PC-9 (cell line): ENCODE data around the gene CALCR. TPM values are rescaled to one million over a fixed set of nuclear protein-coding genes. Genes with fewer than 3 reads are reported as not detected.

Experiments used
- BruUV-seq: library from RNA; stranded (reverse); fragments of 400-500 nt; replicated peaks from 2 replicates; lab custom pipeline; 2021; lab: Mats Ljungman, UMichigan
- CTCF ChIA-PET: fragments of 300-600 bp; sonication (Branson Sonifier 250); formaldehyde crosslinking; loops from one replicate; lab custom pipeline; 2022; ENCODE audit warnings: antibody characterized with exemption; lab: Charles Lee
- POLR2A ChIA-PET: fragments of 300-600 bp; sonication (Branson Sonifier 250); formaldehyde crosslinking; loops from one replicate; lab custom pipeline; 2022; ENCODE audit warnings: antibody characterized with exemption; ENCODE audit not compliant: unreplicated experiment; lab: Charles Lee
- DNase-seq, 2 experiments: peaks; one replicate each; pipeline versions ENCODE4 v3.0.0 to v3.0.0-alpha.2; 2015 to 2022; ENCODE audit warnings: mixed read lengths in 1 of 2
- H2AFZ ChIP-seq: fragments of 200-600 bp; sonication (generic); 2 replicates; pipeline ENCODE4 v1.8.1; 2017; ENCODE audit warnings: antibody characterized with exemption
- H3F3A ChIP-seq: fragments of 200-600 bp; sonication (generic); 2 replicates; pipeline ENCODE4 v1.8.1; 2017; ENCODE audit warnings: antibody characterized with exemption, mild to moderate bottlenecking, low read depth; ENCODE audit not compliant: insufficient read depth
- H3K27ac ChIP-seq: fragments of 200-600 bp; sonication (generic); 2 replicates; pipeline ENCODE4 v1.6.1; 2016; ENCODE audit warnings: mixed run types
- H3K27me3 ChIP-seq: fragments of 200-600 bp; sonication (generic); 2 replicates; pipeline ENCODE4 v1.6.1; 2016; ENCODE audit warnings: low read depth, mixed run types; ENCODE audit not compliant: insufficient read depth
- H3K36me3 ChIP-seq: fragments of 200-600 bp; sonication (generic); 2 replicates; pipeline ENCODE4 v1.6.1; 2016; ENCODE audit warnings: low read depth, mixed run types
- H3K4me1 ChIP-seq: fragments of 200-600 bp; sonication (generic); replicated peaks from 2 replicates; pipeline ENCODE4 v1.6.1; 2016; ENCODE audit warnings: mixed run types; ENCODE audit not compliant: insufficient read depth
- H3K4me2 ChIP-seq: fragments of 200-600 bp; sonication (generic); 2 replicates; pipeline ENCODE4 v1.6.1; 2017; ENCODE audit warnings: mixed run types
- H3K4me3 ChIP-seq: fragments of 200-600 bp; sonication (generic); 2 replicates; pipeline ENCODE4 v1.6.1; 2016; ENCODE audit warnings: mixed run types
- H3K79me2 ChIP-seq: fragments of 200-600 bp; sonication (generic); 2 replicates; pipeline ENCODE4 v1.6.1; 2017; ENCODE audit warnings: low read depth, mixed run types
- H3K9me2 ChIP-seq: fragments of 200-600 bp; sonication (generic); 2 replicates; pipeline ENCODE4 v1.8.1; 2017; ENCODE audit warnings: mild to moderate bottlenecking; ENCODE audit not compliant: insufficient read depth
- H3K9me3 ChIP-seq: fragments of 200-600 bp; sonication (generic); 2 replicates; pipeline ENCODE4 v1.8.1; 2016; ENCODE audit warnings: low read depth; ENCODE audit not compliant: insufficient read depth
- H4K20me1 ChIP-seq: fragments of 200-600 bp; sonication (generic); 2 replicates; pipeline ENCODE4 v1.8.1; 2017; ENCODE audit not compliant: insufficient read depth
- EZH2 ChIP-seq: fragments of 200-600 bp; sonication (generic); IDR thresholded peaks from 2 replicates; pipeline ENCODE4 v1.8.0; 2017; ENCODE audit warnings: antibody characterized with exemption, low read depth
- intact Hi-C: fragments of 100-400 bp; cut with micrococcal nuclease; formaldehyde crosslinking; loops from one replicate; pipeline ENCODE4 v1.10.0; 2022; ENCODE audit not compliant: unreplicated experiment
- total RNA-seq: library from RNA; stranded (reverse); gene quantifications from 2 replicates; pipeline ENCODE4 v1.2.3, GENCODE V29; 2021
- TF ChIP-seq, protein P1 (sequence below): fragments of 200-600 bp; sonication (generic); conservative IDR thresholded peaks from 2 replicates; pipeline ENCODE4 v1.6.1; 2017; ENCODE audit warnings: mixed run types, antibody characterized with exemption, mild to moderate bottlenecking, moderate library complexity

The CALCR gene
- total RNA-seq, 1 experiment from 2014 or later, result not detected

DNA sequence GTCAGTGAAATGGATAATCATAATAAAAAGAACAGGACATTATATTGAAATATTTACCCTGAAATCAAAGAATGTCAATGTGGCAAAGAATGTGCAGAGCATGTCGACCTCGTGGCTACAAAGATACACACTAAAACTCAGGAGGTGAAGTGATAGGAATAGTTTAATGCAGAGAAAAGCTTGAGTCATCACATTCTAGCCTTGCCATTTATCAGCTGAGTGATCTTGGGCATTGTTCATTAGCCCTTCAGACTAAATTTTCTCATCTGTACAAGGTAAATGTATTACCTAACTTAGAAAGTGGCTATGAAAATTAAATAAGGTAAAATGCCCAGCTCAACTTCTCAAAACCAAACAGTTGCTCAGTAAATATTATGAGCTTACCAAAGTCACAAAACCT is 22.6 kb downstream of the CALCR start:
- CTCF ChIA-PET, result interaction anchor here (0.6 to 1.6 kb wide), 2 partner anchors 16 to 110 kb away, joined by 3 to 6 read pairs; no protein-coding TSS in a partner anchor
- POLR2A ChIA-PET, result no interaction called here

DNA sequence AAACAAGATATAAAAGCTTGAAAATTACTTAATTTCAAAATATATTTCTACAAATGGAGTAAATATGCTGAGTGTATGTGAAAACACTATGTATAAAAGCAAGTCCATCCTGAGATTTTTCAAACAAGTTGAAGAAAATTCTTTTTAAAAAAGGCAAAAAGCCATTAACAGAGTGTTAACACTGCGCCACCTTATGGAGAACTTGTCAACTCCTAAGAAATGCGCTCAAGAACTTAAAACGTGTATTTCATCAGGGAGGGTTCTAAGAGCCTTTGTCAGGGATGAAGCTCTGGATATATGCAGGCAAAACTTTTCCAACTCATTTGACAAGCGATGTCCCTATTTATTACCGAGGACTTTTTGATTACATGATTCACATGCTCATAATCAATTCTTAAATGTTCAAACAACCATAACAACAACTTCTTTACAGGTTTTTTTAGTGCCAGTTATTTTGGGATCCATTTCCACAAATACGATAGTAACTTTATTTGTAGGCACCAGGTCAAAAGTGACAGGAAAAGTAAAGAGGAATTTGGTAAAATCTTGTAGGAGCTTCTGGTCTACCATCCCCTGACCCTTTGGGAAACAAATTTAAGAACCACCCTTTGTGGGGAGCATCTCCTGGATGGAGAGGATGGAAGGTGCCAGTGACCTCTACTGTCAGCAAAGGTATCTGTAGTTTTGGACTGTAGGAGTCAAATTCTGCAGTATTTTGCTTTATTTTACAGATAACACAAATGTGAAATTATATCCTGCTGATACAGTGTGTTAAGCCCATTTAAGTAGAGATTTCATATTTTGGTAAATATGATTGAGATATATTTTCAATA is 23.2 kb downstream of the CALCR start:
- Histone ChIP-seq H3K27ac (no peak overlapping the region), H4K20me1 (no peaks in the 10 kb centered on the region), H3K36me3 (no peaks in the 10 kb centered on the region), H3K4me2 (no peak overlapping the region), H3K9me3 (no peaks in the 10 kb centered on the region), H3K27me3 (no peaks in the 10 kb centered on the region), H3K4me3 (no peak overlapping the region), H2AFZ (no peak overlapping the region), H3F3A (no peaks in the 10 kb centered on the region), H3K79me2 (no peaks in the 10 kb centered on the region), H3K9me2 (no peaks in the 10 kb centered on the region), H3K4me1 (no peaks in the 10 kb centered on the region)
- DNase-seq, result peak in 1 of 2 experiments; percentile 6
- ChIA-PET POLR2A (interaction anchor here (0.6 kb wide), 2 partner anchors 113 to 124 kb away, joined by 5 to 12 read pairs; no protein-coding TSS in a partner anchor), CTCF (interaction anchor here (0.6 to 1.6 kb wide), 4 partner anchors 17 to 305 kb away, joined by 3 to 6 read pairs (median 4); no protein-coding TSS in a partner anchor)
- TF ChIP-seq, protein P1, sequence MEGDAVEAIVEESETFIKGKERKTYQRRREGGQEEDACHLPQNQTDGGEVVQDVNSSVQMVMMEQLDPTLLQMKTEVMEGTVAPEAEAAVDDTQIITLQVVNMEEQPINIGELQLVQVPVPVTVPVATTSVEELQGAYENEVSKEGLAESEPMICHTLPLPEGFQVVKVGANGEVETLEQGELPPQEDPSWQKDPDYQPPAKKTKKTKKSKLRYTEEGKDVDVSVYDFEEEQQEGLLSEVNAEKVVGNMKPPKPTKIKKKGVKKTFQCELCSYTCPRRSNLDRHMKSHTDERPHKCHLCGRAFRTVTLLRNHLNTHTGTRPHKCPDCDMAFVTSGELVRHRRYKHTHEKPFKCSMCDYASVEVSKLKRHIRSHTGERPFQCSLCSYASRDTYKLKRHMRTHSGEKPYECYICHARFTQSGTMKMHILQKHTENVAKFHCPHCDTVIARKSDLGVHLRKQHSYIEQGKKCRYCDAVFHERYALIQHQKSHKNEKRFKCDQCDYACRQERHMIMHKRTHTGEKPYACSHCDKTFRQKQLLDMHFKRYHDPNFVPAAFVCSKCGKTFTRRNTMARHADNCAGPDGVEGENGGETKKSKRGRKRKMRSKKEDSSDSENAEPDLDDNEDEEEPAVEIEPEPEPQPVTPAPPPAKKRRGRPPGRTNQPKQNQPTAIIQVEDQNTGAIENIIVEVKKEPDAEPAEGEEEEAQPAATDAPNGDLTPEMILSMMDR, result peak; percentile 68
- no peak for TF ChIP-seq EZH2
- intact Hi-C loops, result loop anchor here (1.0 to 2.0 kb wide), 2 partner anchors 108 to 305 kb away; no protein-coding TSS in a partner anchor
- BruUV-seq, result no TSS peak

More for the DNA sequence above, 22.6 kb downstream of the CALCR start:
- Histone ChIP-seq H3K4me1 (no peaks in the 10 kb centered on the region), H4K20me1 (no peaks in the 10 kb centered on the region), H3K36me3 (no peaks in the 10 kb centered on the region), H3K9me3 (no peaks in the 10 kb centered on the region), H3K27ac (no peak overlapping the region), H3K4me3 (no peak overlapping the region), H3K4me2 (no peak overlapping the region), H2AFZ (no peak overlapping the region), H3K9me2 (no peaks in the 10 kb centered on the region), H3F3A (no peaks in the 10 kb centered on the region), H3K79me2 (no peaks in the 10 kb centered on the region), H3K27me3 (no peaks in the 10 kb centered on the region)
- DNase-seq, result peak in 1 of 2 experiments; percentile 37
- BruUV-seq, result no TSS peak
- intact Hi-C loops, result loop anchor here (1.0 to 2.0 kb wide), 2 partner anchors 109 to 306 kb away; no protein-coding TSS in a partner anchor
- TF ChIP-seq, protein P1, result no peak
- no peak for TF ChIP-seq EZH2

DNA sequence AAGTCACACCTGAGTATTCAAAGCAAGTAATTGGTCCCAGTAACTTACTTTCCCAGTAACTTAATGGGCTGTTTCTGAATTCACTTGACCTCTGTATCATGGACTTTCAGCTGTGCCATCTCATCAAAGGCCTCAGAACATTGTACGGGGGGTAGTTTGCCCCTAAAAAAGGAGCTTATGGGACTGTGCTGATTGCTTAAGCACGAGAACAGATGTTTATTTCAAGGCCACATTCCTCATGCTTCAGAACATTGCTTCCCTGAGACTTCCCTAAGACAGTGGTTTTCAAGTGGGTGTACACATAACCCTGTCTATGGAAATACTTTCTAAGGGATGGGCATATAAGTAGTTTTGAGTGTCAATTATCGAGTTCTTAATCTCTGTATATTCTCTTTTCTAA is 26.8 kb downstream of the CALCR start:
- no peaks in the 10 kb centered on the region for H3F3A ChIP-seq
- H4K20me1 ChIP-seq, result no peaks in the 10 kb centered on the region
- no peak overlapping the region for H3K27ac ChIP-seq
- no peaks in the 10 kb centered on the region for H3K4me1 ChIP-seq
- no peaks in the 10 kb centered on the region for H3K27me3 ChIP-seq
- TF ChIP-seq, protein P1, result no peak
- no peak for TF ChIP-seq EZH2
- H3K36me3 ChIP-seq, result no peaks in the 10 kb centered on the region
- H2AFZ ChIP-seq, result no peak overlapping the region; the same call in 1 of the 2 replicates
- ChIA-PET CTCF (no interaction called here), POLR2A (interaction anchor here (0.6 kb wide), 1 partner anchor 99 kb away, joined by 3 read pairs; no protein-coding TSS in a partner anchor)
- no TSS peak for BruUV-seq
- no peak overlapping the region for H3K4me2 ChIP-seq
- DNase-seq, result no peak
- H3K79me2 ChIP-seq, result no peaks in the 10 kb centered on the region
- H3K9me3 ChIP-seq, result no peaks in the 10 kb centered on the region
- no peak overlapping the region for H3K4me3 ChIP-seq
- H3K9me2 ChIP-seq, result no peaks in the 10 kb centered on the region
- intact Hi-C loops, result no loop called here
